Caki2 (cell line): ENCODE results near the gene LENG8. TPM values are rescaled to one million over a fixed set of nuclear protein-coding genes. Genes with fewer than 3 reads are reported as not detected.
"Not testable (repeated sequence)": the region's sequence is repeated elsewhere in the genome, so short reads cannot be mapped to it uniquely, and the experiment has no call there.

ENCODE experiments used
- DNase-seq: peaks from one replicate; pipeline ENCODE4 v3.0.0-alpha.2; 2015; ENCODE audit warnings: low read depth
- in situ Hi-C: cut with HindIII; loops from 2 replicates; pipeline ENCODE4 v1.10.0; 2016; ENCODE audit warnings: low sequenced_read_pairs, low pct_unique_long_range_greater_than_20kb, mixed read lengths
- total RNA-seq: library from RNA; depleted of rRNA; stranded (reverse); fragments of >200 nt; shearing (Covaris generic); gene quantifications from 2 replicates; pipeline ENCODE4 v1.2.3, GENCODE V29; 2014; ENCODE audit warnings: low replicate concordance; rRNA removed

Gene LENG8
- total RNA-seq, 1 experiment from 2014 or later = 12.0 TPM

DNA sequence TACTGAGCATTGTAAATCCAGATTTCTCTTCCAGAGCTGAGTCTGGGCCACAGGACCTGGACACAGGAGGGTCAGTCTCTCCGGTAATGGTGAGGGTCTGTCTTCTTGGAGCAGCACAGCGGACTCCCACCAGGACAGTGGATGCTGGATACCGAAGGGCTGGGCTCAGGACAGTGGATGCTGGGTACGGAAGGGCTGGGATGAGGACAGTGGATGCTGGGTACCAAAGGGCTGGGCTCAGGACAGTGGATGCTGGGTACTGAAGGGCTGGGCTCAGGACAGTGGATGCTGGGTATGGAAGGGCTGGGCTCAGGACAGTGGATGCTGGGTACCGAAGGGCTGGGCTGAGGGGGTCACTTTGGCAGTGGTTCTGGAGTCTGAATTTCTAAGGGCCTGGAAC lies 44.1 kb downstream of the LENG8 start:
- in situ Hi-C loops, DNase-seq: not testable (repeated sequence)

DNA sequence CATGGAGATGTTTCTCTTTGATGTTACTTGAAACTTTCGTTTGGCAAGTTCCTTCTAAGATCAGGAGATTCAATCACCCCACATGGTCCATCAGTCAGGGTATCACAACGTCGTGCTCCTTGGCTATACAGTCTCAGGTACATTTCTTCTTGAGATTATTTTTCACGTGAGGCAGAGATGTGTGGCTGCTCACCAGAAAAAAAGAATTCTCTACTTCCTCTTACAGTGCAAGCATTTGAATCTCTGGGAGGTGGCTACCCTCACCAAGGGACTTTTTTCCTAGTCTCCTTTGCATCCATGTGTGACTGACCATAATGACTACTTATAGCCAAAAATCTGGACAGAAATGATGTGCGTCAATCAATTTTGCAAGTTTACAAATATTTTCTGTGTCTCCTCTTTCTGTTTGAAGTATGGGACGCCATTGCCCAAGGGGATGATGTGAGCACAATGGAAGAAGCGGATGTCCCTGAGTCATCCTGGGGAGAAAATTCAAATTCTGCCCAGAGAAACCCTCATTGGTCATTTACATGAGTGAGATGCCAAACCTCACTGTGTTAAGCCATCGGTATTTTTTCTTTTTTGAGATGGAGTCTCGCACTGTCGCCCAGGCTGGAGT lies 45.1 kb downstream of the LENG8 start:
- DNase-seq = no peak
- in situ Hi-C loops = no loop called here

DNA sequence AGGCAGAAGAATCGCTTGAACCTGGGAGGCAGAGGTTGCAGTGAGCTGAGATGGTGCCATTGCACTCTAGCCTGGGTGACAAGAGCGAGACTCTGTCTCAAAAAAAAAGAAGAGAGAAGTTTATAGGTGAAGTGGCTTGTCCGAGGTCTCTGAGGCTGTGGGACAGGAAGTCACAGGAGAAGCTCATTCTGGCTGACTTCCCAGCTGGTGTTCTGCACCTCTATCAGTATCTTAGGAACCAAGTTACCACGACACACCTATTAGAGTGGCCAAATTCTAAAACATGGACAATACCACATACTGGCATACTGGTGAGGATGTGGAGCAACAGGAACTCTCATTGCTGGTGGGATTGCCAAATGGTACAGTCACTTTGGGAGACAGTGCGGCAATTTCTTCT lies 46.3 kb downstream of the LENG8 start:
- in situ Hi-C loops, DNase-seq: not testable (repeated sequence)

DNA sequence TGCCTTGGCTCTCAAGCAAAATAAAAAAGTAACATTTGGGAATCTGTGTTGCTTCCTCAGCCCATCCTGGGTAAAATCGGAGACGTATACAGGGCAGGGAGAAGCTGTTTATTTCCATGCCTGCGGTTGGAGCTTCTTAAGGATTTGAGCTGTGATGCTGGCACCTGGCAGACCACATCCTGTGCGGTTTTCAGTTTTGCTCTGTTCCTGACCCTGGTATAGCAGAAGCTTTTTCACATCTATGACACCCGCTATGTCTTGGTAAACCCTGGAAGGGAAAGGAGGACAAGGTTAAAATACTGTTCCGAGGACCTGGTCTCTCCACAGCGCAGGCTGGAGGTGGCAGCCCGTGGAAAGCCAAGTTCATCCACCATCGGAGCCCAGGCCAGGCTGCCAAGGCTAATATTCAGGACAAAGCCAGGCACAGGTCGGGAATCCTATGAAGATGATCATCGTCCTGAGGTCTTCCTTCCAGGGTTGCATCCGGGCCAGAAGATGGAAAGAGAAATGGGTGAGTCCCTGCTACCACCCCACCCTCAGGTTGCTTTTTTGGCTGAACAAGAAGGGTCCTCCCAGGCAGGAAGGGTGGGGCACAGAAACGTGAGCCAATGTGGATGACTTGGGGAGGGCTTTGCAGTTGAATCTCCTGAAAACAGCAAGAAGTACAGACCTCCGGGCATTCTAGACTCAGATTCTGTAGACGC lies 48.9 kb downstream of the LENG8 start:
- DNase-seq, in situ Hi-C loops: not testable (repeated sequence)

DNA sequence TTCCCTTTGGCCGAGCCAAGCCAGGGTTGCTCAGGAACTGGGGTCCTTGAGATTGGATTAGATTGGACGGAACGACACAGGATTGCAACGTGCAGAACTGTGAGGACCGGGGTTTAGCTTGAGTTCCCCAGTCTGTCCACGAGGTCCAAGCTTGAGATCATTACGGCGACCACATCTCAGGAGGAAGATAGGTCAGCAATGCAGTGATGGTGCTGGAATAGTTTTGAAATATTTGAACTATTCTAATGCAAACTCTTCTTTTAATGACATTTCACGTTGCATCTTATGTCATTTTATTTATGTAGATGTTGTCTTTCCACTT lies 49.4 kb downstream of the LENG8 start:
- in situ Hi-C loops, DNase-seq: not testable (repeated sequence)

DNA sequence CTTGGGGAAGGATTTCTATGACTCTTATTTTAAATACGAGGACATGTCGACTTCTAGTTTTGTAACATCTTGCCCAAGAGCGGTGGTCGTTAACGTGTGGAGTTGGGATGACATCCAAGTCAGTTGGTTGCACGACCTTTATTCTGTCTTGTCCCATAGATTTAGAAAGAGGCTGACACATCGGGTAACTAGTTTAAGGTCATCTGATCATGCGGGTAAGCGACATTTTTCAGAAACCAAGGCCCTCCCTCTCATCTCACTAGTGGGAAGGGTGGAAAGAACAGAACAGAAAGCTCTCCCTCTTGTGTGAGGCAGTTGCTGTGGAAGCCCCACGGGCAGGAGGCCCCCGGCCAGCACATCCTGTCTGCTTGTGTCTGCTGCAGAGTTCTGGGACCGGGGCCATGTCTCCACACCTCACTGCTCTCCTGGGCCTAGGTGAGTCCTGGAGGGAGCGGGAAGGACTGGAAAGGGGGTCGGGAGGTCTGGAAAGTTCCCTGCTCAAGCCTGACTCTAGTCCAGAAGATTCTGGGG lies 53.6 kb downstream of the LENG8 start, which contains the start of gene LAIR2:
Gene LAIR2 (plus strand): TSS at position 314 of the 531 bp plus-strand sequence. CDS start 88 bp downstream, at position 402.
- in situ Hi-C loops = no loop called here
- DNase-seq = no peak

DNA sequence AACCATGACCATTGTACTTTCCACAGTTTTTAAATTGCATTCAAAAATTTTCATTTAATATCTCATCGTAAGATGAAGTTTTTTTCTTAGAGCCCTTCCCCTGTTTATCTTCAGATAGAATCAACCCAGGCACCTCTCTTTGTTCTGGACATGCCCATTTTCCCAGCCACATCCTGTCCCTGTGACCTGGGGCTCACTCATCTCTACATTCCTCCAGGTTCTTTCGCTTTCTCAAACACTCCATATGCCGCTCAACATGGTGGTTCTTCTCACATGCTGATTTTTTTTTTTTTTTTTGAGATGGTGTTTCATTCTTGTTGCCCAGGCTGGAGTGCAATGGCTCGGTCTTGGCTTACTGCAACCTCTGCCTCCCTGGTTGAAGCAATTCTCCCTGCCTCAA lies 56.5 kb downstream of the LENG8 start:
- in situ Hi-C loops, DNase-seq: not testable (repeated sequence)

DNA sequence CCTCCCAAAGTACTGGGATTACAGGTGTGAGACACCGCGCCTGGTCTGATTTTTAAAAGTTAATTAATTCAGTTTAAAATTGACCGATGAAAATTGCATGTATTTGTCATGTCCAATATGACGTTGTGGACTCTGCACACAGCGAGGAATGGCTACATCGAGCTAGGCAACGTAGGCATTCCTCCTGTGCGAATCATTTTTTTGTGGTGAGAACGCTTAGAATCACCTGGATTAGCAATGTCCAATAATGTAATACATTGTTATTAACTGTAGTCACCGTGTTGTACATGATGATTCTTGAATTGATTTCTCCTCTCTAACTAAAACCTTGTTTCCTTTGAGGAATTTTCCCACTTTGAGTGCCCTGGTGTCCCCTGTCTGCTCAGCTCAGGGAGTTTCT lies 57.1 kb downstream of the LENG8 start:
- DNase-seq = no peak
- in situ Hi-C loops = no loop called here

DNA sequence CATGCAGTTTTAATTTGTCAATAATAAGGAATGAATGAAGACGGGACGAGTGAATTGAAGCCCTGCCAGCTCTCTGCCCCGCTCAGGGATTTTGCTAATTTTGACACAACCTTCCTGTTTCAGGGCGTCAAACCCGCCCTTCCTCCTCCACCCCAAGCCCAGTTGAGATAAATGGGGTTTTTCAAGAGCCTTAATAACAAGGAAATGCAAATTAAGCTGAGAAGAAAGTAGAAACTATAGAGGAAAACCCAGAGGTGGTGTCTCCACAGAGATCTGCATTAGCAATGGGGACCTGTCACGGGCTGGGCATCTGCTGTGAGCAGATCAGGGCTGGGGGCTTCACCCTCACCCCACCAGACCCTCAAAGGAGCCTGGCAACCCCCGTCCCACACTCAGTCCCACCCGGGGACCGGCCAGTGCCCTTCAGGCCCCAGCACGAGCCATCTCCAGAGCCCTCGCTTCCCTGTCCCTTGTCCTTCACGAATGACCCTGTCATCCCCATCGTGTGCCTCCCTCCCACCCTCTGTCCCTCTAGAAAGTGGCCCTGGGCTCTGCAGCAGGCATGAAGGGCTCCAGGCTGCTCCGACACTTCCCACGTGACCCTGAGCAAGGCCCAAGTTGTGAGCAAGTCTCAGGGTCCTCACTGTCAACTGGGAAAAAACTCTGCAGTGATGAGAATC lies 58.2 kb downstream of the LENG8 start:
- DNase-seq, in situ Hi-C loops: not testable (repeated sequence)

DNA sequence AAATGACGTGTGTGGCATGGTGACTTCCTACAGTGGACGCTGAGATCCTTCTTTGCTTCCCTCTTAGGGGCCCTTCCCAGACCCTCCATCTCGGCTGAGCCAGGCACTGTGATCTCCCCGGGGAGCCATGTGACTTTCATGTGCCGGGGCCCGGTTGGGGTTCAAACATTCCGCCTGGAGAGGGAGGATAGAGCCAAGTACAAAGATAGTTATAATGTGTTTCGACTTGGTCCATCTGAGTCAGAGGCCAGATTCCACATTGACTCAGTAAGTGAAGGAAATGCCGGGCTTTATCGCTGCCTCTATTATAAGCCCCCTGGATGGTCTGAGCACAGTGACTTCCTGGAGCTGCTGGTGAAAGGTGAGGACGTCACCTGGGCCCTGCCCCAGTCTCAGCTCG lies 58.8 kb downstream of the LENG8 start:
- no peak for DNase-seq
- in situ Hi-C loops = no loop called here

DNA sequence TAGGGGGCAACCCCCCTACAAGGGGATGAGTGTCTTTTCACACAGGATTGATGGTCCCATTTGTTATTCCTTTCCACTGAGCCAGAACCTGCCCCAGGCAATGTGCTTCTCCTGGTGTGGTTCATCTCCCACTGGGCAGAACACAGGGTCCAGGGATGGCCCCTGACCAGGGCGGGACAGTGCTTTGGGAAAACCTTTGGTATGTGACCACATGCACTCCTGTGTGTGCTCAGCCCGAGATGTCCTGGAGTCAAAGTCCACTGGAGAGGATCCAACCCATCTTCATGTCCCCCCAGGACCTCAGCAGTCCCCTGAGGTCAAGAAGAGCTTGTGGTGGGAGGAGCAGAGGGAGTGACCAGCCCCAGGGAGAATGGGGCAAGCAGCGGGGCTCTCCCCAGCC lies 59.5 kb downstream of the LENG8 start:
- not testable (repeated sequence) for DNase-seq

DNA sequence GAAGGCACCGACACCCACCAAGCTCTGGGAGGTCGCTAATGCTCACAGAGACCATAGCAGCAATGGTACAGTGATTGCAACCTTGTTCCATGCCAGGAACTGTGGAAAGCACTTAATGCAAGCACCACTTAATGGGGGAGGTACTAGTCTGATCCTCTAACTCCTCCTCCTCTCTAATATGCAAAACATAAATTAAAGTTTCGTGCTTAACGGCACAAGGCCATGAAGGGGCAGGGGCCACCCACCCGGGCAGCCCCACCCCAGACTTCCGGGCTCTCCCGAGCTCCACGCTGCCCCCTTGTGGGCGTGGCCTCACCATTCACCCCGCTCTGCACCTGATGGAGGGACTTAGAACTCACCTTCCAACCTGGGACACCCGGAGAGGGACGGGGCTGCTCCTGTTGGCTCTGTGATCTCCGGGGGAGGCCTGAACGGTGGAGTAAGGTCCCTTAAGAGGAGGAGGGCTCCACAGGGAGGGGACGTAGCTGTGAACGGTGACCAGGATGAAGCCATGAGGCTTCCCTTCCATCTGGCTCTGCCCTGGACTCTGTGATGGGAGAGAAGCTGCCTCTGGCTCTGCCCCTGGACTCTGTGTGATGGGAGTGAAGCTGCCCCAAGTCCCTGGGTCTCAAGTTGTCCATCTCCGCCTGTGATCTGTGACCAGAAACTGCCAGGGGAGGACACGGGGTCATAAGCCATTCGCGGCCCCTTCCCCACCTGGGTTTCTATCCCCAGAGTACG lies 60.4 kb downstream of the LENG8 start:
- DNase-seq, in situ Hi-C loops: not testable (repeated sequence)

More for the DNA sequence above, 59.5 kb downstream of the LENG8 start:
- in situ Hi-C loops = not testable (repeated sequence)

Other genes starting within 250 kb of the LENG8 start
- gene RPS9, start 248.3 kb upstream of the LENG8 start, total RNA-seq = 2,272 and 2,379 TPM in 2 replicates
- gene LILRB3, start 226.2 kb upstream of the LENG8 start, total RNA-seq = not detected in 2 replicates
- not detected in 2 replicates for gene LILRA6, start 206.4 kb upstream of the LENG8 start, total RNA-seq
- gene LILRB5, start 191.9 kb upstream of the LENG8 start, total RNA-seq = not detected in 2 replicates
- not detected in 2 replicates for gene LILRB2, start 168.1 kb upstream of the LENG8 start, total RNA-seq
- not detected in 2 replicates for gene LILRA5, start 136.0 kb upstream of the LENG8 start, total RNA-seq
- gene LILRA4, start 110.0 kb upstream of the LENG8 start, total RNA-seq = not detected in 2 replicates
- not detected in 2 replicates for gene LAIR1, start 84.3 kb upstream of the LENG8 start, total RNA-seq
- gene TTYH1, start 33.7 kb upstream of the LENG8 start, total RNA-seq = not detected in 2 replicates
- 6.0 and 8.6 TPM in 2 replicates for gene LENG9, start 14.6 kb downstream of the LENG8 start, total RNA-seq
- gene CDC42EP5, start 24.1 kb downstream of the LENG8 start, total RNA-seq = 0.93 TPM in 1 of 2 replicates, not detected in the other
- not detected in 2 replicates for gene LAIR2, start 53.6 kb downstream of the LENG8 start, total RNA-seq
- not detected in 2 replicates for gene LILRA2, start 124.6 kb downstream of the LENG8 start, total RNA-seq
- not detected in 2 replicates for gene LILRA1, start 144.4 kb downstream of the LENG8 start, total RNA-seq
- gene LILRB1, start 181.3 kb downstream of the LENG8 start, total RNA-seq = not detected in 2 replicates
- not detected in 2 replicates for gene LILRB4, start 213.8 kb downstream of the LENG8 start, total RNA-seq